KBM-7 (cell line): Measurements from ENCODE around the gene PC.
A peak's percentile ranks its signal among the peaks of the same experiment; 100 is the strongest.
"Not testable (repeated sequence)": the region's sequence is repeated elsewhere in the genome, so short reads cannot be mapped to it uniquely, and the experiment has no call there.

Experiments used
- DNase-seq: peaks from one replicate; pipeline ENCODE4 v3.0.0-alpha.2; 2015
- in situ Hi-C: fragments of 300-500 bp; cut with MboI; formaldehyde crosslinking; loops from 2 replicates; pipeline ENCODE4 v1.14.3; 2020; ENCODE audit warnings: low sequenced_read_pairs, low pct_unique_long_range_greater_than_20kb, mixed read lengths

PC gene

GRCh38 chr11:66958232-66958955, at the start of gene PC:
Gene PC (minus strand): TSS chr11:66958383. CDS start chr11:66872159, 86,224 bp downstream.
- in situ Hi-C loops = no loop called here
- peak; percentile 100 for DNase-seq

DNA sequence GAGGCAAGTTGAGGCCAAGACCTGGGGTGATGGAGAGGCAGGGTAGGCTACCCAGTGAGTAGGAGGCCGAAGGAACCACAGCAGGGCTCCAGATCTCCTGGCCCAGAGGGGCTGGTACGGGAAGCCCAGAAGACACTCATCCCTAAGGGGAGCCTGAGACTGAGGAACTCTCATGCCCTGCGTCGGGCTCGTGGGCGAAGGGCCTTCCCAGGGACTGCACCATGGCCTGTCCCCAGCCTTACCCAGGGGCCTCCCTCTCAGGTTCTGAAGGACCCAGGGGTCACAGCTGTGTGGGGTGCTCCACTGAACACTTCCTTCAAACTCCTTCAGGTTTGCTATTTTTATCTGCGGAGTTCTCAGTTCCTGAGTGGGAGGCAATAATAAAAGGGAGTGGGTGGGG, 48.9 kb upstream of the PC start:
- in situ Hi-C loops = no loop called here

DNA sequence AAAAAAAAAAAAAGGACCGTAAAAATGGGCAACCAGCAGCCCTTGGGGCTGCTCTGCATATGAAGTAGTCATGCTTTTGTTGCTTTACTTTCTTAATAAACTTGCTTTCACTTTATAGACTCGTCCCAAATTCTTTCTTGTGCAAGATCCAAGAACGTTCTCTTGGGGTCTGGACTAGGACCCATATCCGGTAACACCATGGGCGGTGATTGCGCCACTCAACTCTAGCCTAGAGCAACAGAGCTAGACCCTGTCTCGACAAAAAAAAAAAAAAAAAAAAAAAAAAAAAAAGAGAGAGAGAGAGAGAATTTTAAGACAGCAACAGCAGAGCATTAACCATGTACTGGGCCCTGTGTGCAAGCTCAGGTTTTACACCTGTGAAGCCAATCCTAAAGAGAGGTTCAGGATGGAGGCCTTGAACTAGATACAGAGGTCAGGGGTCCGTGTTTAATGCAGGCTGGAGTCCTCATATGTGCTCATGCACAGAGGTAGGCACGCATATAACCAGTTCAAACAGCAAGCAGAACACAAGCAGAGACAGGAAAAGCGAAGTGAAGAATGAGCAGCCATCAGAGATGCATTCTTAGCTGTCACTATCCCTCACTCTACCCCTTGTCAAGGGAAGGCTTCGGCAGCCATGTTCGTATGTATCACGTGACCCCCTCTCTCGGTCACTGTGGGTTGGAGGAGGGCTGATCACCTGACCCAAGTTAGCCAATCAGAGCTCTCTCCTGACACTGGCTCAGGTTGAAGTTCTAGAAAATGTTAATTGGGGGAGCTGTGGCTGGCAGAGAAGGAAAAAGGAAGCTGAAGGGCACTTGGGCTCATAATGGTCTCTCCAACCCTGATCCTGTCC, 48.1 kb upstream of the PC start:
- in situ Hi-C loops = no loop called here
- DNase-seq = peak; percentile 69

More for the DNA sequence above, 48.9 kb upstream of the PC start:
- DNase-seq = no peak

GRCh38 chr11:67005200-67005599, 47.0 kb upstream of the PC start:
- DNase-seq, in situ Hi-C loops: not testable (repeated sequence)

- in situ Hi-C loops = no loop called here
- DNase-seq = no peak
These were observed 44.8 kb upstream of the PC start for GRCh38 chr11:67002921-67003411.

GRCh38 chr11:67002297-67002913, 44.2 kb upstream of the PC start:
- DNase-seq = no peak
- in situ Hi-C loops = no loop called here

DNA sequence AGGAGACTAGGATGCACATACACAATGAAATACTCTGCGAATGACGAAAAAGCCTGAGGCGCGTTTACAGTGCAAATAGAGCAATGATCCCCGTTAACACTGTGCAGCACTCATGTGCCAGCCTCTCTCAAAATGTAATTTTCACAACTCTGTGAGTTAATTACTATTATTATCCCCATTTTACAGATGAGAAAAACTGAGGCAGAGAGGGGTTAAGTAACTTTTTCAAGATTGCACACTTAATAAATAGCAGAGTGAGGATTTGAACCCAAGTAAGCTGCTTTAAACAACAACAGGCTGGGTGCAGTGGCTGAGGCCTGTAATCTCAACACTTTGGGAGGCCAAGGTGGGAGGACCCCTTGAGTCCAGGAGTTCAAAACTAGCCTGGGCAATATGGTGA, 43.1 kb upstream of the PC start:
- in situ Hi-C loops = no loop called here
- DNase-seq = no peak

- DNase-seq = no peak
These were observed 41.4 kb upstream of the PC start for GRCh38 chr11:66999555-66999954.

DNA sequence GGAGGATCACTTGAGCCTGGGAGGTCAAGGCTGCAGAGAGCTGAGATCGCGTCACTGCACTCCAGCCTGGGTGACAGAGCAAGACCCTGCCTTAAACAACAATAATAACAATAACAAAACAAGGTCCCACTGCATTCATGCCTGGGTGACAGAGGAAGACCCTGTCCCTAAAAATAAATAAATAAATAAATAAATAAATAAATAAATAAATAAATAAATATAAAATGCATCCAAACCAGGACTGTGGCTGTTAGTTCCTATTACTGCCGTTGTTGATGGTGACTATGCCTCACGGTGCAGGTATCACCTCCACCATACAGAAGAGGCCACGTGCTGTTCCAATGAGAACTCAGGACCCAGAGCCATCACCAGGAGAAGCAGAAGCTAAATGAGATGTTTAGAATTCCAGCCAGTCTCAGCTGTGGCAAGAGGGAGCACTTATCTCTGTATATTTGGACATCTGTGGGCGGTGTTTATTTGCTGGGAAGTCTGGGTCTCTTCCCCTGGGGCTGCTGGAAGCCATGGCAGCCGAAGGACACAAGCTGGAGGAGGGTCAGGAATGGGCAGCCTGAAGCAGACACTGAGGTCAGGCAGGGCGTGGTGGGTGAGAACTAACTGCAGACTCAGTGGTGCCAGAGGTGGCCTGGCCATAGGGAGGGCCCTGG, 38.6 kb upstream of the PC start:
- no peak for DNase-seq
- in situ Hi-C loops = no loop called here

More at GRCh38 chr11:66999555-66999954, 41.4 kb upstream of the PC start:
- in situ Hi-C loops = no loop called here

DNA sequence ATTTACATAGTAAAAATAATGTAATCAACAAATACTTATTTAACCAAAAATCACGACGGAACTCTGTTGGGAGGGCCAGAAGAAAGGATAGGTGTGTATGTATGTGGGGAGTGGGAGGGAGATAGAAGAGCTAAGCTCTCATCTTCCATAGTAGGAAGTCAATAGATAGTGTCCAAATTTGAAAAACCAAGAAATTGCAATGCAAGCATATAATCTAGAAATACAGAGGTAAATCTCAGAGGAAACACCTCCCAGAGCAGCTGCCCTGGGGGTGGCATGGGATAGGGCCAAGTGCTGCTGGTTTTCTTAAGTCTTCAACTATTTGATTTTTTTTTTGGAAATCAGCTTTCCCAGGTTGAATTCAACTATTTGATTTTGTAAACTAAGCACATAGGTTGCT, 33.9 kb upstream of the PC start:
- in situ Hi-C loops = no loop called here
- DNase-seq = no peak

DNA sequence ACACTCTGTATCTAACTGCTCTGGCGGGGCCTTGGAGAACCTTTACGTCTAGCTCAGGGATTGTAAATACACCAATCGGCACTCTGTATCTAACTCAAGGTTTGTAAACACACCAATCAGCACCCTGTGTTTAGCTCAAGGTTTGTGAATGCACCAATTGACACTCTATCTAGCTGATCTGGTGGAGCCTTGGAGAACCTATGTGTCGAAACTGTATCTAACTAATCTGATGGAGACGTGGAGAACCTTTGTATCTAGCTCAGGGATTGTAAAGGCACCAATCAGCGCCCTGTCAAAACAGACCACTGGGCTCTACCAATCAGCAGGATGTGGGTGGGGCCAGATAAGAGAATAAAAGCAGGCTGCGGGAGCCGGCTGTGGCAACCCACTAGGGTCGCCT, 31.2 kb upstream of the PC start:
- DNase-seq, in situ Hi-C loops: not testable (repeated sequence)

- DNase-seq, in situ Hi-C loops: not testable (repeated sequence)
These were observed 30.6 kb upstream of the PC start for GRCh38 chr11:66988741-66989140.

GRCh38 chr11:66987924-66988637, 29.9 kb upstream of the PC start:
- in situ Hi-C loops = no loop called here
- no peak for DNase-seq

GRCh38 chr11:66987158-66987620, 29.0 kb upstream of the PC start:
- no peak for DNase-seq

DNA sequence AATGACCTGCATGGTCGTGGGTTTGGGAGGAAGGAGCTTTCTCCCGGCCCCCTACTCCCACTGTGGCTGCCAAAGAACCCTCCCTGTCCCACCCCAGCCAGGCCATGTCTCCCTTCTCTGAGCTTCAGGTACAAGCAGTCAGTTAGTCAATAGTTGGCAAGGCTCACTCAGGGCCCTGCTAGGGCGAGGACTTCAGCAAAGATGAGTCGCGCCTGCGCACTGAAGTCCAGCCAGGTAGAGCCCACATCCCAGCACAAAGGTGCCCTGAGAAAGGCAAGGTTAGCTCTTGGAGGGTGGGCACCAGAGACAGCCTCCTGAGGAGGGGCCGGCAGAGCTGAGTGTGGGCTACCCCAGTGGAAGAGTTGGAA, 28.0 kb upstream of the PC start:
- in situ Hi-C loops = no loop called here
- DNase-seq = no peak

More at GRCh38 chr11:66987158-66987620, 29.0 kb upstream of the PC start:
- in situ Hi-C loops = no loop called here

- no peak for DNase-seq
- in situ Hi-C loops = no loop called here
These were observed 27.5 kb upstream of the PC start for GRCh38 chr11:66985508-66986177.

DNA sequence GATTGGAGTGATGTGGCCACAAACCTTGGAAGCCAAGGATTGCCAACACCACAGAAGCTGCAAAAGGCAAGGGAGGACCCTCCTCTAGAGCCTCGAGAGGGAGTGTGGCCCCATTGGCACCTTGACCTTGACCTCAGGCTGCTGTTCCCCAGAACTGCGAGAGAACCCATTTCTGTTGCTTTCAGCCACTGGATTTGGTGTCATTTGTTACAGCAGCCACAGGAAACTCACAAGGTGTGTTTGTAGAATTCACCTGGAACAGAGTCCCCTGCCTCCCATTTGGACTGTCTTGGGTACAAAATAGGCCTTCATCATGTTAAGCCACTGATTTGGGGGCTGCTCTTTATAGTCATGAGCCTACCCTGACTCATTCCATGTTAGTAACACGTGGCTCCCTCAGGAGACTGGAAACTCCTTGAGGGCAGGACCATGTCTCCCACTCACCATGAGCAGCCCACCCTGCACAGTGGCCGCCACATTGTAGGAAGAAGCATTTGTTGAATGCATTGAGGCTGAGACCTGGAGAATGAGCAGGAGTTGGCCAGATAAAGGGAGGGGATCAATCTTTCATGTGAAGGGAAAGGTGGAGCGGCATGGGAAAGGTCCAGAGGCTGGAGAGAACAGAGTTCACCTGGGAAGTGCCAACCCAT, 25.2 kb upstream of the PC start:
- in situ Hi-C loops = no loop called here
- no peak for DNase-seq
